ENCODE measurements around the gene DLX2. TPM values are rescaled to one million over a fixed set of nuclear protein-coding genes. Genes with fewer than 3 reads are reported as not detected.

DLX2 gene
- total RNA-seq, 1 experiment from 2014 or later: 0.82 TPM

DNA sequence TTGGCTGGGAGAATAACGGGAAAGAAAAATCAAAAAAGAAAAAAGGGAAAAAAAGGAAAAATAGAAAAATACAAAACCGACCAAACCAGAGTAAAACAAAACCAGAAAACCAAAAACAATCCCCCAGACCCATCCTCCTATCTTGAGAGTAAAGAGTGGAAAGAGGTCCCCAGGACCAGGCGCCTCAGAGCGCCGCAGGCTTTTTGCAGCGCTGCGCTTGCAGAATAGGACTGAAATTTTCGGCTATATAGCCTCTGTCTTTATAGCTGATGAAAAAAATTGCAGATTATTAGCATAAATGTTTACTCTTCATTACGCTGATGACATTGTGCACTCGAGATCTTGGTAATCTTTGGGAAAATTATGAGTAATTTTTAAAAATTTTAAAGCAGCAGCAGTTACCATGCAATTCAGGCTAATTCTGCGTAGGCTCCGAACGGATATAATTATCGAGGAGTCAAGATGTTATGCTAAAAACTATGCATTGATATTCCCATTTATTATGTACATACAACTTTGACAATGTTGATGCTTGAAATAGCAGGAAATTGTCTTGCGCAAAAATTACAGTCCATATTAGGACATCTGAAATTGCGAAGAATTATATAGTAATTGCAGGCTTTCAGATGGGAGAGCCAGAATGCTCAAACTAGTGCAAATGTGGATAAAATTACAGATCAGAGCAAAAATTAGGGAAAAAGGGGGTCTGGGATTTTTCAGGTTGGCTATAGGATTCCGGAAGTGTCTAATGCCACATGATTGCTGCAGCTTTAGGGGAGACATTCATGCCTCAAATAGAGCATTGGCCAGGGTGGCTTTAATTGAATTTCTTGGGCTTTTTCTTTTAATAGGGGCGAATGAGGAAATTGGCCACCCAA is 9.0 kb downstream of the DLX2 start:
- intact Hi-C loops (cut with micrococcal nuclease; ENCODE audit: unreplicated experiment): no loop called here
- no TSS peak for BruUV-seq (replicated peaks)
- DNase-seq: no peak
- CTCF ChIA-PET: no interaction called here
- H3K4me3 ChIP-seq (ENCODE audit: low read depth, low read length): no peak overlapping the region
- H3K36me3 Mint-ChIP-seq (ENCODE audit: insufficient read depth, unreplicated experiment): peaks cover 13% of the 10 kb centered on the region
- H3K27me3 ChIP-seq (replicated peaks; ENCODE audit: control insufficient read depth, insufficient read depth, low read length): 0 out of 2 replicates have a peak, but pooled peaks cover 2% of the 10 kb centered on the region
- no peak overlapping the region for H3K27ac Mint-ChIP-seq (ENCODE audit: unreplicated experiment)
- peaks cover 10% of the 10 kb centered on the region for H3K27me3 Mint-ChIP-seq (ENCODE audit: insufficient read depth, unreplicated experiment)
- H3K4me1 Mint-ChIP-seq (ENCODE audit: low read depth, unreplicated experiment): peaks cover 11% of the 10 kb centered on the region
- no peaks in the 10 kb centered on the region for H3K36me3 ChIP-seq (ENCODE audit: control insufficient read depth, insufficient read depth, low read length)
- TF ChIP-seq, protein P1, sequence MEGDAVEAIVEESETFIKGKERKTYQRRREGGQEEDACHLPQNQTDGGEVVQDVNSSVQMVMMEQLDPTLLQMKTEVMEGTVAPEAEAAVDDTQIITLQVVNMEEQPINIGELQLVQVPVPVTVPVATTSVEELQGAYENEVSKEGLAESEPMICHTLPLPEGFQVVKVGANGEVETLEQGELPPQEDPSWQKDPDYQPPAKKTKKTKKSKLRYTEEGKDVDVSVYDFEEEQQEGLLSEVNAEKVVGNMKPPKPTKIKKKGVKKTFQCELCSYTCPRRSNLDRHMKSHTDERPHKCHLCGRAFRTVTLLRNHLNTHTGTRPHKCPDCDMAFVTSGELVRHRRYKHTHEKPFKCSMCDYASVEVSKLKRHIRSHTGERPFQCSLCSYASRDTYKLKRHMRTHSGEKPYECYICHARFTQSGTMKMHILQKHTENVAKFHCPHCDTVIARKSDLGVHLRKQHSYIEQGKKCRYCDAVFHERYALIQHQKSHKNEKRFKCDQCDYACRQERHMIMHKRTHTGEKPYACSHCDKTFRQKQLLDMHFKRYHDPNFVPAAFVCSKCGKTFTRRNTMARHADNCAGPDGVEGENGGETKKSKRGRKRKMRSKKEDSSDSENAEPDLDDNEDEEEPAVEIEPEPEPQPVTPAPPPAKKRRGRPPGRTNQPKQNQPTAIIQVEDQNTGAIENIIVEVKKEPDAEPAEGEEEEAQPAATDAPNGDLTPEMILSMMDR (IDR thresholded peaks at IDR 0.05; ENCODE audit: insufficient read depth in 1 of 2, low read depth in 1 of 2, low read length in 1 of 2, severe bottlenecking in 1 of 2, unreplicated experiment in 1 of 2): no peak
- peak overlapping the region; percentile 12 for H3K4me3 Mint-ChIP-seq (ENCODE audit: unreplicated experiment)
- POLR2A ChIA-PET: interaction anchor here (0.6 kb wide), 1 partner anchor 407 kb away, joined by 3 read pairs; the partner anchor contains the start of gene DYNC1I2
- no peaks in the 10 kb centered on the region for H3K9me3 Mint-ChIP-seq (ENCODE audit: unreplicated experiment)
- H3K4me1 ChIP-seq: peaks cover 10% of the 10 kb centered on the region
- no peaks in the 10 kb centered on the region for H3K9me3 ChIP-seq

DNA sequence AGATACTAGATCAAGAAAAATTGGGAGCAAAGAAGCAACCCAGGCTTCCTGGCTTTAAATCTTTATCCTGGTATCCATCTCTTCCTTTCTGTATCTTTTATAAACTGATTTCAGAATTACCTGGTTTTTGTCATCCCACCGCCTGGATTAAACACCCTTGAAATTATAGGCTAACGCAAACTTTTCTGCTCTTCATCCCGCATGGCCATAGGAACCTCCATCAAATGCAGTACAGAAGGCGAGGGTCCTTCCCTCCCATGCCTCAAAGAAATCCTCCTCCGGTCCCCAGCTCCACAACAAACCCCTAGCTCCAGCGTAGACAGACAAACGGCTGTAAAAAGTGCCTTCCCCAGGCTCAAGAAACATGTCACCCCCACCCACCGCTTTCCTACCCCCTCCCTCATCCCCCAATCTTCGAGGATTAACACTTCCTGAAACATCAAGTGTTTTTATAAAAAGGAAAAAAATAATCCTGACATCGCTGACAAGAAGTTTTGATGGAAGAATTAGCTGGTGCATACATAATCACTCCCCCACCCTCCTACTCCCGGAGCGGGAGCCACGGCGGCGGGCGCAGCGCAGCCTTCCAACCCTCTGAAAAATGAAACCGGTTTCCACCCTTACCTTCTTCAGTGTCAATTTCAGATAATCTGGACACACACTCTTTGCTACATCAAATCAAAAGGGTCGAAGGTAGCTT is 9.8 kb downstream of the DLX2 start:
- peaks cover 13% of the 10 kb centered on the region for H3K36me3 Mint-ChIP-seq (ENCODE audit: insufficient read depth, unreplicated experiment)
- DNase-seq: no peak
- TF ChIP-seq, protein P1 (IDR thresholded peaks at IDR 0.05; ENCODE audit: insufficient read depth in 1 of 2, low read depth in 1 of 2, low read length in 1 of 2, severe bottlenecking in 1 of 2, unreplicated experiment in 1 of 2): no peak
- Histone ChIP-seq H3K4me3 (ENCODE audit: low read depth, low read length) (no peak overlapping the region), H3K27me3 (replicated peaks; ENCODE audit: control insufficient read depth, insufficient read depth, low read length) (0 out of 2 replicates have a peak, but pooled peaks cover 2% of the 10 kb centered on the region), H3K36me3 (ENCODE audit: control insufficient read depth, insufficient read depth, low read length) (no peaks in the 10 kb centered on the region), H3K9me3 (no peaks in the 10 kb centered on the region), H3K4me1 (peaks cover 4% of the 10 kb centered on the region; the same call in 1 of the 2 replicates)
- ChIA-PET CTCF (no interaction called here), POLR2A (interaction anchor here (0.6 kb wide), 1 partner anchor 406 kb away, joined by 3 read pairs; the partner anchor contains the start of gene DYNC1I2)
- H3K4me3 Mint-ChIP-seq (ENCODE audit: unreplicated experiment): no peak overlapping the region
- H3K27ac Mint-ChIP-seq (ENCODE audit: unreplicated experiment): no peak overlapping the region
- peaks cover 6% of the 10 kb centered on the region for H3K4me1 Mint-ChIP-seq (ENCODE audit: low read depth, unreplicated experiment)
- intact Hi-C loops (cut with micrococcal nuclease; ENCODE audit: unreplicated experiment): no loop called here
- no peaks in the 10 kb centered on the region for H3K9me3 Mint-ChIP-seq (ENCODE audit: unreplicated experiment)
- no TSS peak for BruUV-seq (replicated peaks)
- H3K27me3 Mint-ChIP-seq (ENCODE audit: insufficient read depth, unreplicated experiment): peaks cover 10% of the 10 kb centered on the region

DNA sequence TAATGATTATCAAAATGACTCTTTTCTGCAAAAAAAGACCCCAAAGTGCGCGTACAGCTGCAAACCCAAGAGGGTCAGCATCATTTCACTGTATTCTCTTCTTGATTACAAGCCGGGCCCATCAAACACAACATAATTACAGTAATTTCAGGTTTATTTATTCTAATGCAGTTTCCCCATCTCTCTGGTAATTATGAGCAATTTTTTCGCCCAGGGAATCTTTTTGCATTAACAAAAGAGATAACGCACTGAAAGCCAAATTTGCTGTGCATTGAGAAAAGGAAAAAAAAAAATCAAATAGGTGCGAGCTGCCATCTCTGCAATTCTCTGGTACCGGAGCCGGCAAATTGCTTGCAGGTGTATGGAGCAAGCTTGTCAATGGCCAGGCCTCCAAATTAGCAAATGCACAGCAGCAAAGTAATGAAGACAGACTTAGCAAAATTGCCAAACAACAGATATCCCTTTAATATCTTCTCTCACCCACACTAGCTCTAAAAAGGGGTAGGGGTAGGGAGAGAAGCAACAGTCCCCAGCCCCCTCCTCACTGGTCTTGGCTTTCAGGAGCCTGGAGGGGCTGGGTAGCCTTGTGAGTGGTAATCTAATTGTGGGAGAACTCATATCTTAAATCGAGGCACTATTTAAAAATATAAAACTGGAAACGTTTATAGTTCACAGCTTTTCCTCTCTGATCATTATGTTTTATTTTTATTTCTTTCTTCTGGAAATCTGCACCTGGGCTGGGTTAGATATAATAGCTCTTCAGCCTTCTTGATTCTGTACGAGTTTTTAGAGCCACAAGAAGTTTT is 10.7 kb downstream of the DLX2 start:
- Mint-ChIP-seq H3K27me3 (ENCODE audit: insufficient read depth, unreplicated experiment) (peaks cover 10% of the 10 kb centered on the region), H3K4me1 (ENCODE audit: low read depth, unreplicated experiment) (peaks cover 6% of the 10 kb centered on the region), H3K4me3 (ENCODE audit: unreplicated experiment) (no peak overlapping the region), H3K27ac (ENCODE audit: unreplicated experiment) (no peak overlapping the region), H3K9me3 (ENCODE audit: unreplicated experiment) (no peaks in the 10 kb centered on the region), H3K36me3 (ENCODE audit: insufficient read depth, unreplicated experiment) (peaks cover 10% of the 10 kb centered on the region)
- Histone ChIP-seq H3K9me3 (no peaks in the 10 kb centered on the region), H3K36me3 (ENCODE audit: control insufficient read depth, insufficient read depth, low read length) (no peaks in the 10 kb centered on the region), H3K27me3 (replicated peaks; ENCODE audit: control insufficient read depth, insufficient read depth, low read length) (0 out of 2 replicates have a peak, but pooled peaks cover 2% of the 10 kb centered on the region), H3K4me3 (ENCODE audit: low read depth, low read length) (no peak overlapping the region), H3K4me1 (peaks cover 4% of the 10 kb centered on the region; the same call in 1 of the 2 replicates)
- DNase-seq: no peak
- CTCF ChIA-PET: no interaction called here
- no TSS peak for BruUV-seq (replicated peaks)
- intact Hi-C loops (cut with micrococcal nuclease; ENCODE audit: unreplicated experiment): no loop called here
- POLR2A ChIA-PET: no interaction called here
- TF ChIP-seq, protein P1 (IDR thresholded peaks at IDR 0.05; ENCODE audit: insufficient read depth in 1 of 2, low read depth in 1 of 2, low read length in 1 of 2, severe bottlenecking in 1 of 2, unreplicated experiment in 1 of 2): no peak
